Fibroblast of mammary gland (primary cell): ENCODE results near the gene NUDT4.

Source experiments
- DNase-seq: peaks from one replicate; pipeline ENCODE4 v3.0.0-alpha.2; 2010; ENCODE audit warnings: low read depth
- H3K4me3 ChIP-seq: 2 replicates; pipeline ENCODE4 v1.5.1; 2011; ENCODE audit warnings: low read depth, mild to moderate bottlenecking, low read length, moderate library complexity; ENCODE audit not compliant: control insufficient read depth
- TF ChIP-seq, protein P1 (sequence below): conservative IDR thresholded peaks from 2 replicates; pipeline ENCODE4 v1.5.1; 2011; ENCODE audit warnings: low read depth, low read length, inconsistent platforms; ENCODE audit not compliant: control insufficient read depth, insufficient read depth

The NUDT4 gene

DNA sequence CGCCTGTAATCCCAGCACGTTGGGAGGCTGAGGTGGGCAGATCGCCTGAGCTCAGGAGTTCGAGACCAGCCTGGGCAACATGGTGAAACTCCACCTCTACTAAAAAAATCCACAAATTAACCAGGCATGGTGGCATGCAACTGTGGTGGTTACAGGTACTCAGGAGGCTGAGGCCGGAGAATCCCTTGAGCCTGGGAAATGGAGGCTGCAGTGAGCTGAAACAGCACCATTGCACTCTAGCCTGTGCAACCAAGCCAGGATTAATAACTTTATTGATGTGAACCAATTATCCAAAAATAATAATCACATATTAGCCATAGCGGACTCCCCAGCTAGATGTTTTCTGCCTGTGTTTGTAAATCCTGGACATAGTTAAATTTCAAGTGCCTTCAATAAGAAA is 1.8 kb upstream of the NUDT4 start:
- DNase-seq = no peak
- TF ChIP-seq, protein P1, sequence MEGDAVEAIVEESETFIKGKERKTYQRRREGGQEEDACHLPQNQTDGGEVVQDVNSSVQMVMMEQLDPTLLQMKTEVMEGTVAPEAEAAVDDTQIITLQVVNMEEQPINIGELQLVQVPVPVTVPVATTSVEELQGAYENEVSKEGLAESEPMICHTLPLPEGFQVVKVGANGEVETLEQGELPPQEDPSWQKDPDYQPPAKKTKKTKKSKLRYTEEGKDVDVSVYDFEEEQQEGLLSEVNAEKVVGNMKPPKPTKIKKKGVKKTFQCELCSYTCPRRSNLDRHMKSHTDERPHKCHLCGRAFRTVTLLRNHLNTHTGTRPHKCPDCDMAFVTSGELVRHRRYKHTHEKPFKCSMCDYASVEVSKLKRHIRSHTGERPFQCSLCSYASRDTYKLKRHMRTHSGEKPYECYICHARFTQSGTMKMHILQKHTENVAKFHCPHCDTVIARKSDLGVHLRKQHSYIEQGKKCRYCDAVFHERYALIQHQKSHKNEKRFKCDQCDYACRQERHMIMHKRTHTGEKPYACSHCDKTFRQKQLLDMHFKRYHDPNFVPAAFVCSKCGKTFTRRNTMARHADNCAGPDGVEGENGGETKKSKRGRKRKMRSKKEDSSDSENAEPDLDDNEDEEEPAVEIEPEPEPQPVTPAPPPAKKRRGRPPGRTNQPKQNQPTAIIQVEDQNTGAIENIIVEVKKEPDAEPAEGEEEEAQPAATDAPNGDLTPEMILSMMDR = no peak
- no peak overlapping the region for H3K4me3 ChIP-seq

DNA sequence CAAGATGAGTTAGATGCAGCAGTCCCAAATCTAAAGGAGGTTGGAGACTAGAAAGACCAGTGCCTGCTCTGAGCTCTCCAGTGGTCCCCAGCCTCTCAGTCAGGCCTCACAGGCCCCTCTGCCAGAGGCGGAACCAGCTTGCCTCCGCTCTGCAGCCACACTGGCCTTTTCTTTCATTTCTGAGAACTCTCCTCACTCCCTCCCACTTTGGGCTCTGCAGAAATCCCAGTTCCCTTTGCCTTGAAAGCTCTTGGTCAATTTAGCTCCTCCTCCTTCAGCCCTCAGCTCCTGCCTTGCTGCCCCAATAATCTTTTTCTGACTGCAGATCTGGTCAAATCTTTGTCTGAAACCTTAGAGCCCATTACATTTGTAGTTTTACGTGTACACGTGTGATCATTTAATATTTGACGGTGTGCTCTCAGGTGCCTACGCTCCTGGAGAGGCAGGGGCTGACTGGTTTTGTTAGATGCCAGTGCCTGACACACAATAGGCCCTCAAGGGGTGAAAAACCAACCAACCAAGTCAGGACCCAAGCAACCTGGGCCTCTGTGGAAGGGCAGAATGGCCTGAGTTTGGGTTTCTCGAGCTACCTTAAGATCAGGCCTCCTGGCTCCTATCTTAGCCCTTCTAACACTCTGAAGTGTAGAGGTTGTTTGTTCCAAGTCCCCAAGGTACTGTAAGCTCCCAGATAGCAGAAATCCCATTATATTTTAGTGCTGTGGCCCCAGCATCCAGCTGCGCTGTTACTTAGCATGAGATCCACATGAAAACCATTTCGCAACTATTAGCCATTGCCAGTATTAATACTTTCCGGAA is 1.1 kb upstream of the NUDT4 start:
- TF ChIP-seq, protein P1 = no peak
- DNase-seq = peak; percentile 54
- peak overlapping the region; percentile 58 for H3K4me3 ChIP-seq

DNA sequence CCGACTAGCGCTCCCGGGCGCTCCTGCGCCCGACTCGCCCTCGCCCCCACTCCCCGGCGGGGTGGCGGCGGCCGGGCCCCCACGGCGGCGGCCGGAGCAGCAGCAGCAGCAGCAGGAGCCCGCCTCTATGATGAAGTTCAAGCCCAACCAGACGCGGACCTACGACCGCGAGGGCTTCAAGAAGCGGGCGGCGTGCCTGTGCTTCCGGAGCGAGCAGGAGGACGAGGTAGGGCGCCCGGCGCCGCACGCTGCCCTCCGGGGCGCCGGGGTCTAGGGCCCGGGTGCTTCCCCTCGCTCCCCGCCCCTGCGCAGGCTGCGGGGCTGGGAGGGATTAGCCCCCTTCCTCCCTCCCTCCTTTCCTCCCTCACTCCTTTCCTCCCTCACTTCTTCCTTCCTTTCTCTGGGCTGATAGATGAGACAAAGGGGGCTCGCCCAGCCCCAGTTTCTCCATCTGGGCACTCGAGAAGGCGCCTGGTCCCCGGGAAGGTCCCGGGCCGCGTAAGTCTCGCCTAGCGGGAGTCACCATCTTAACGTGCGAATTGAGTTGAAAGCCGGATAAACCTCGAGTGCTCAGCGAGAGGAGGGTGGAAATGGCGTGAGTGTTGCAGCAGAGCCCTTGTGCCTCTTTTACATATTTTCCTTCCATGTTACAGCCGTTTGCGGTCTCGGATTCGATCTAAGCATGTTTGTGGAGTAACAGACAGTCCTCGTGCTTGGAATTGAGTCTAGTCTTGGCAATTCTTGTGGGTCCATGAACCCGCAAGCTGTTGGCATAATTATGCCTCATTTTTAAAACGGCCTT is 672 bp downstream of the NUDT4 start:
- H3K4me3 ChIP-seq = peak overlapping the region; percentile 79
- DNase-seq = peak; percentile 72

DNA sequence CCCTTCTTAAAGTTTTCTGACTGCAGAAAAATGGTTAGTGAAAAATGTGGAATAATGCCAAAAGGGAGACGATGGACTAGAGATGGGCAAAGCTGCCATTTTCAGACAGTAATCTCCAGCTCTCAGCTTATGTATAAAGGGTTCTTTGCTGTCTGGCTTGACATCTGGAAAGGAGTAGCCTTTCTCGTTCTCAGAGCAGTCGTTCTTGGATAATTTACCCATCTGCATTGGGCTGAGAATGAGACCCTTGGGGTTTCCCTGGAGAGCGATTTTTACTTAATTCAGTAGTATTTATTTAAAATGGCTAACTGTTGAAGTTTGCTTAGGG is 1.2 kb downstream of the NUDT4 start:
- TF ChIP-seq, protein P1 = no peak
- peak overlapping the region; percentile 79 for H3K4me3 ChIP-seq
- DNase-seq = no peak

DNA sequence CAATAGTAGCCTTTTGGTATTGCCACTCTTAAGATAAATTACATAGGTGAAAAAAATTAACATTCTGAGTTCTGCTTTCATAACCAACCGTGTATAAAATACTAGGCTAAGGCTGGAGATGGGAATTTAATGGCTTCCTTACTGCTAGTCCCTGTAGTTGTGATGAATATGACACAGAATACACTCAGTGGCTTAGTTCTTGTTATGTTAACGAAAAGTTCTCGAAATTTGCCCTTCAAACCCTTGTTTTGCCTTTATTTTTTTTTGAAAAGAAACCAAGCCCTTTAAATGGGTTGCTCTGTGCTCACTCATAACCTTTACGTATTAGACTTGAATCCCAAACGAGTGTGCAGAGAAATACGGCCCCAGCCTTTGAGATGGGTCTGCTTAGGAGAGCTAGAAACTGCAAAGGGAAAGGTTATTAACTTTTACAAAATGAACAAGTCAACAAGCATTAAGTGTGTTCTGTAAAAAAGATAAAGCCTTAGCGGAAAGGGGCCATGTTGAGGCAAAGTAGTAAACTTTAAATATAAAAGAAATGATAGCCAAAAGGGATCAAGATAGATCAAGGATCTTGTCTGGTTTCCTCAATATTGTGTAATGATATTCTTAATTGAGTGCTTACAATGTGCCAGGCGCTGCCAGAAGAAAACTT is 1.7 kb downstream of the NUDT4 start:
- peak overlapping the region; percentile 79 for H3K4me3 ChIP-seq
- TF ChIP-seq, protein P1 = no peak
- no peak for DNase-seq

DNA sequence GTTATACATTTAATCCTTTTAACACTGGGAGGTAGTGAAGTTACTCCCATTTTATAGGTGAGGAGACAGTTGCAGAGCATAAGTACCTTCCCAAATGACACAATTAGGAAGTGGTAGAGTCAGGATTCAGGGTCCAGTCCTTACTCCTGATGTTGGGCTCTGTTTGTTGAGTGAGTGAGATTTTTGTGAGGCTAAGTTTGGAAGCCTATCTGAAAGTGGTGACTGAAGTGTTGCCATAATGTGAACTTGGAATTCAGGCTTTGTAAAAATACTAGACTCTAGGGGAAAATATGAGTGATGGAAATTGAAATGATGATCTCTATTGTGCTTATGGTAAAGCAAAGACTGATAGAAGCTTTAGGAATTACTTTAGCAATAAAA is 2.2 kb downstream of the NUDT4 start:
- peak overlapping the region; percentile 79 for H3K4me3 ChIP-seq
- TF ChIP-seq, protein P1 = no peak
- no peak for DNase-seq

DNA sequence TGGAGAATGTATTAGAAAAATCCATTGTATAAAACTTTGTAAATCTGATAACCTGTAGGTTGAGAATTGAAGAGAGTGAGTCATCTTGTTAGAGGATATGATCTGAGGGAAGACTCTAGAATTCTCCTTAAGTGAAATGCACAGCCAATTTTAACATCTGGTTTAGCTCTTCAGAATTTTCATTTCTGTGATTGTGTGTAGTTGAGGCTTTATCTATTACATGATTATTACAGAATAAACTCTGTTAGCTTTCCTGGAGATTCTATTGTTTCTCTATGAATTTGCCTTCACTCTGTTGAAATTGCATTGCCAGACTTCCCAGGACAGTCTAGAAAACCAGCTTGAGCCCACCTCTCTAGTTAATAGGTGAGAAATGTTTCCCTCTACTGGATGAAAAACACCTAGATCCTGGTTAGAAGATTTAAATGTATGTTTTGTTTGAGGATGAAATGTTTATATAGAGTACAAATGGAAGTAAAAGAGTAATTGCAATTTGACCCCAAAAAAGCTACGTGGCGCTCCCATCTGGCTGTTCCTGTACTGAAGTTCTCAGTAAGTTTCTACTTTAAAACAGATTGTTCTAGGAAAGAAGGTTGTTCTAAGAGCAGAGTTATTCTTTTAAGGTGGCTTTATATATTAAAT is 2.9 kb downstream of the NUDT4 start:
- H3K4me3 ChIP-seq = peak overlapping the region; percentile 79
- TF ChIP-seq, protein P1 = peak; percentile 21
- DNase-seq = peak; percentile 60
